Stomach (tissue), 9 donors: ENCODE data around the gene CCDC80. TPM values are rescaled to one million over a fixed set of nuclear protein-coding genes. Genes with fewer than 3 reads are reported as not detected.
"Not testable (repeated sequence)": the region's sequence is repeated elsewhere in the genome, so short reads cannot be mapped to it uniquely, and the experiment has no call there.

ENCODE experiments used
- DNase-seq, 2 donors: peaks; one replicate each; pipeline versions ENCODE4 v3.0.0 to v3.0.0-alpha.2; 2013 to 2019
- H3K27ac ChIP-seq, 5 donors: fragments of 200-600 bp in 4 of 5; sonication (generic) in 4 of 5; one replicate each; pipeline ENCODE4 v1.5.1; 2013 to 2019; ENCODE audit warnings: mild to moderate bottlenecking in 1 of 5, moderate library complexity in 1 of 5
- H3K27me3 ChIP-seq, 3 donors: fragments of 200-600 bp; sonication (generic); one replicate each; pipeline ENCODE4 v1.5.1; 2017 to 2019; ENCODE audit warnings: mixed run types in 1 of 3
- H3K36me3 ChIP-seq, 4 donors: fragments of 200-600 bp; sonication (generic); 1 replicate in 3 of 4; 2 replicates in 1 of 4; pipeline ENCODE4 v1.5.1; 2016 to 2019
- H3K4me1 ChIP-seq, 4 donors: fragments of 200-600 bp; sonication (generic); one replicate each; pipeline ENCODE4 v1.5.1; 2016 to 2019
- H3K4me3 ChIP-seq, 4 donors: fragments of 200-600 bp; sonication (generic) in 3 of 4; one replicate each; pipeline ENCODE4 v1.5.1; 2016 to 2019; ENCODE audit warnings: mild to moderate bottlenecking in 1 of 4
- H3K9me3 ChIP-seq, 4 donors: fragments of 200-600 bp; sonication (generic); one replicate each; pipeline ENCODE4 v1.5.1; 2016 to 2019
- CTCF ChIP-seq, 7 experiments: fragments of 450-650 bp in 4 of 7; fragments of 200-600 bp in 3 of 7; sonication (generic) in 3 of 7; IDR thresholded peaks; one replicate each; pipeline ENCODE4 v1.5.1; 2016 to 2019; ENCODE audit warnings: antibody characterized with exemption in 7 of 7, control low read depth in 2 of 7, mild to moderate bottlenecking in 1 of 7
- EP300 ChIP-seq: sonication (generic); formaldehyde crosslinking; IDR thresholded peaks from one replicate; pipeline ENCODE4 v1.6.1; 2017; ENCODE audit warnings: antibody characterized with exemption
- POLR2A ChIP-seq, 4 donors: fragments of 450-650 bp; IDR thresholded peaks; one replicate each; pipeline ENCODE4 v1.6.1; 2016; ENCODE audit warnings: antibody characterized with exemption in 4 of 4, control low read depth in 2 of 4, mild to moderate bottlenecking in 1 of 4, moderate library complexity in 1 of 4
- POLR2AphosphoS5 ChIP-seq, 3 donors: sonication (generic); formaldehyde crosslinking; IDR thresholded peaks; one replicate each; pipeline ENCODE4 v1.6.1; 2016; ENCODE audit warnings: antibody characterized with exemption in 3 of 3
- WGBS, 5 donors: extraction: QIAGEN DNeasy Blood & Tissue Kit in 3 of 5; methylation state at CpG; one replicate each; pipeline versions ENCODE4 v1.1.5 to v1.1.7; 2013 to 2018; 5-methylcytosine and 5-hydroxymethylcytosine counted together
- intact Hi-C: fragments of 100-400 bp; cut with DNase I; formaldehyde crosslinking; loops from one replicate; pipeline ENCODE4 v1.15.1; 2023; ENCODE audit warnings: low total_unique reads
- polyA plus RNA-seq, 3 donors: library from polyadenylated mRNA; stranded (reverse); fragments of 200-250 nt; gene quantifications; one replicate each; pipeline ENCODE4 v1.2.3, GENCODE V29; 2013
- total RNA-seq, 5 donors: library from RNA; depleted of rRNA; stranded (reverse); fragments of >200 nt; gene quantifications; one replicate each; pipeline versions ENCODE4 v1.1.0 to v1.2.3, GENCODE V29; 2014 to 2016
- donor health status: healthy with polysubstance abuse.
- donor health status: Bipolar disorder and iron deficiency.
- donor health status: healthy.

Gene CCDC80
- total and polyA plus RNA-seq, 8 donors: 2.3 to 158 (median 11.5) TPM

- DNase-seq: no peak
- WGBS, 5 donors: 86 to 94% (median 93%) methylated on average over 2 of the region's 2 CpGs
- Histone ChIP-seq H3K4me3 (no peak overlapping the region), H3K4me1 (peaks cover 0 to 14% (median 4%) of the 10 kb centered on the region in 4 donors), H3K9me3 (no peaks in the 10 kb centered on the region), H3K27ac (no peak overlapping the region), H3K36me3 (peaks cover 8 to 81% (median 73%) of the 10 kb centered on the region in 4 donors), H3K27me3 (no peaks in the 10 kb centered on the region)
- intact Hi-C loops: no loop called here
- TF ChIP-seq POLR2A (IDR thresholded peaks at IDR 0.05) (no peak), POLR2AphosphoS5 (IDR thresholded peaks at IDR 0.05) (no peak), CTCF (IDR thresholded peaks at IDR 0.05) (no peak), EP300 (no peak)
Observed at GRCh38 chr3:112568642-112569041, 72.3 kb downstream of the CCDC80 start.

DNA sequence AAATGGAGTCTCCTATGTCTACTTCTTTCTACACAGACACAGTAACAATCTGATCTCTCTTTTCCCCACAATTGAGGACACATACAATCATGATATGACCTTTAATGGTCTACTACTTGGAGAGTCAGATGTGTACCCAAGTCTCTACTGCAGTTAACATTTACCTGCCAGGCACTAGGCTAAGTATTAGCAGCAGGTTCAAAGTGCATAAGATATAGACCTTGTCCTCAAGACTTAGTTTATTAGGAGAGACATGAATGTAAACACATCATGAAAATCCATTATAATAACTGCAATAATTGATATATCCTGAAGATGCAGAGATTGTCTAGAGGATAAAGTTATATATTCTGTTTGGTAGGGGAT lies 76.0 kb downstream of the CCDC80 start:
- no peak for TF ChIP-seq POLR2AphosphoS5 (IDR thresholded peaks at IDR 0.05)
- no peak for TF ChIP-seq CTCF (IDR thresholded peaks at IDR 0.05)
- TF ChIP-seq POLR2A (IDR thresholded peaks at IDR 0.05): no peak
- TF ChIP-seq EP300: no peak
- DNase-seq: no peak
- H3K27me3 ChIP-seq: no peaks in the 10 kb centered on the region
- intact Hi-C loops: no loop called here
- peaks cover 0 to 47% (median 40%) of the 10 kb centered on the region in 4 donors for H3K36me3 ChIP-seq
- H3K27ac ChIP-seq: no peak overlapping the region
- no peak overlapping the region for H3K4me3 ChIP-seq
- no peaks in the 10 kb centered on the region for H3K9me3 ChIP-seq
- H3K4me1 ChIP-seq: peaks cover 11 to 31% (median 23%) of the 10 kb centered on the region in 4 donors

GRCh38 chr3:112564247-112564939 lies 76.5 kb downstream of the CCDC80 start:
- DNase-seq, H3K27me3 ChIP-seq, intact Hi-C loops, H3K9me3 ChIP-seq, H3K4me3 ChIP-seq, H3K27ac ChIP-seq: not testable (repeated sequence)
- Histone ChIP-seq H3K36me3 (peaks cover 0 to 41% (median 35%) of the 10 kb centered on the region in 4 donors), H3K4me1 (peaks cover 15 to 37% (median 28%) of the 10 kb centered on the region in 4 donors)
- 72 to 82% (median 76%) methylated on average over 12 to 15 of the region's 15 CpGs for WGBS, 5 donors

DNA sequence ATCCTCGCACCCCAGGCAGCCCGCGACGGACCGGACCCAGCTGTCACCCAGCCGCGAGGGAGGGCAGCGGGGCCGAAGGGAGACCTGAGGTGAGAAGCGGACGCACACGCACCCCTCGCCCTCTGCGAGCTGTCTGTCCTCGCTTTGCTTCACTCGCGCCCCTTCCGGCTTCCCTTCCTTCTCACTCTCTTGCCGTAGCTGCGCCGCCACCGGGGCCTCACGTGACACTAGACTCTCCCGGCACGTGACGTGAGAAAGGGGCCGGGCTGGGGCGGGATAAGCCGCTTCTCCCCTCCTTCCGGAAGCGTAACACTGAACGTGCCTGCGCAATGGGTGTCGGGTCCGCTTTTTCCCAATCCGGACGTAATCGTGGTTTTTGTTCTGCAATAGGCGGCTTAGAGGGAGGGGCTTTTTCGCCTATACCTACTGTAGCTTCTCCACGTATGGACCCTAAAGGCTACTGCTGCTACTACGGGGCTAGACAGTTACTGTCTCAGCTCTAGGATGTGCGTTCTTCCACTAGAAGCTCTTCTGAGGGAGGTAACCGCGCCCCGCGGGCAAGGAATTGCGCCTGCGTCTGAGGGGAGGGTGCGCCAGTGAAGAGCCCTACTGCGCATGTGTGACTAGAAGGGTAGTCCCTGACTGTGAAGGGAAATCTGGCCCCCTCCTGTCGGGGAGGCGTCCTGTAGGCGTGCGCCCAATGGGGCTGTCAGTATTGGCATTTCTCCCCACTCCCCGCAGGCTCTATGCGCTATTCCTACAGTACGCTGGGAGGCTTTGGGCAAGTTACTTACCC lies 79.0 kb downstream of the CCDC80 start, which contains the start of the genes ATG3 and SLC35A5:
ATG3 (minus strand) TSS at position 229 of the 796 bp plus-strand sequence. CDS start 434 bp downstream, outside the sequence.
SLC35A5 (plus strand) TSS at position 312 of the 796 bp plus-strand sequence. CDS start 1,359 bp downstream, outside the sequence.
- Histone ChIP-seq H3K36me3 (peaks cover 0 to 28% (median 22%) of the 10 kb centered on the region in 4 donors), H3K4me3 (peak within 1 kb of the TSS; percentile 83 to 96 (median 90)), H3K9me3 (no peaks in the 10 kb centered on the region), H3K27ac (peak within 1 kb of the TSS; percentile 95 to 99 (median 97)), H3K4me1 (peaks cover 20 to 56% (median 38%) of the 10 kb centered on the region in 4 donors), H3K27me3 (no peaks in the 10 kb centered on the region)
- TF ChIP-seq POLR2AphosphoS5 (IDR thresholded peaks at IDR 0.05): peak; percentile 89 to 96 (median 90)
- TF ChIP-seq POLR2A (IDR thresholded peaks at IDR 0.05): peak in 2 of 4 donors; percentile 56 to 83
- no peak for TF ChIP-seq CTCF (IDR thresholded peaks at IDR 0.05)
- no peak for TF ChIP-seq EP300
- intact Hi-C loops: no loop called here
- peak; percentile 99 for DNase-seq
- WGBS, 5 donors: 0% methylated on average over 51 to 58 of the region's 58 CpGs
